Prostate gland (tissue), 2 donors: ENCODE data around the gene WDR38. TPM values are rescaled to one million over a fixed set of nuclear protein-coding genes. Genes with fewer than 3 reads are reported as not detected.
A peak's percentile ranks its signal among the peaks of the same experiment; 100 is the strongest.

Experiments
- DNase-seq: peaks from one replicate; pipeline ENCODE4 v3.0.0-alpha.2; 2019; ENCODE audit warnings: low spot score
- H3K27ac ChIP-seq, 2 donors: fragments of 200-600 bp; sonication (generic); 2 replicates each; pipeline ENCODE4 v1.5.1; 2017 to 2019
- H3K27me3 ChIP-seq: fragments of 200-600 bp; sonication (generic); replicated peaks from 2 replicates; pipeline ENCODE4 v1.5.1; 2019; ENCODE audit not compliant: insufficient read depth
- H3K36me3 ChIP-seq, 2 donors: fragments of 200-600 bp; sonication (generic); 1 replicate in 1 of 2; 2 replicates in 1 of 2; pipeline versions ENCODE4 v1.5.1 to v1.8.1; 2017 to 2019
- H3K4me1 ChIP-seq: fragments of 200-600 bp; sonication (generic); replicated peaks from 2 replicates; pipeline ENCODE4 v1.5.1; 2019
- H3K4me3 ChIP-seq, 2 donors: fragments of 200-600 bp; sonication (generic); 2 replicates each; pipeline ENCODE4 v1.5.1; 2017 to 2019
- H3K9me3 ChIP-seq: fragments of 200-600 bp; sonication (generic); 2 replicates; pipeline ENCODE4 v1.5.1; 2017
- CTCF ChIP-seq, 4 experiments: fragments of 200-600 bp in 2 of 4; fragments of 450-650 bp in 2 of 4; sonication (generic) in 2 of 4; IDR thresholded peaks; 1 replicate in 3 of 4; 2 replicates in 1 of 4; pipeline ENCODE4 v1.5.1; 2016 to 2019; ENCODE audit warnings: antibody characterized with exemption in 4 of 4, mild to moderate bottlenecking in 2 of 4, moderate library complexity in 2 of 4
- POLR2A ChIP-seq: fragments of 450-650 bp; IDR thresholded peaks from one replicate; pipeline ENCODE4 v1.6.1; 2016; ENCODE audit warnings: antibody characterized with exemption, mild to moderate bottlenecking
- POLR2AphosphoS5 ChIP-seq: sonication (generic); formaldehyde crosslinking; IDR thresholded peaks from one replicate; pipeline ENCODE4 v1.6.1; 2017; ENCODE audit warnings: antibody characterized with exemption
- WGBS: methylation state at CpG from one replicate; pipeline ENCODE4 v1.1.5; 2018; 5-methylcytosine and 5-hydroxymethylcytosine counted together
- intact Hi-C: fragments of 100-400 bp; cut with DNase I; formaldehyde crosslinking; loops from one replicate; pipeline ENCODE4 v1.14.2; 2022
- total RNA-seq, 2 donors: library from RNA; depleted of rRNA; stranded (reverse); fragments of >200 nt; gene quantifications; one replicate each; pipeline ENCODE4 v1.1.0, GENCODE V29; 2016

Gene WDR38
- total RNA-seq, 2 donors from 2014 or later: not detected

- peaks cover 8 to 12% of the 10 kb centered on the region in 2 donors for H3K36me3 ChIP-seq
- no peak for DNase-seq
- peak overlapping the region; percentile 30 to 34 for H3K4me3 ChIP-seq
- H3K4me1 ChIP-seq: peaks cover 4% of the 10 kb centered on the region
- TF ChIP-seq CTCF (IDR thresholded peaks at IDR 0.05) (no peak), POLR2AphosphoS5 (no peak), POLR2A (no peak)
- 61% methylated on average over 11 of the region's 11 CpGs for WGBS
- no peak overlapping the region for H3K27ac ChIP-seq
- H3K27me3 ChIP-seq: no peaks in the 10 kb centered on the region
- no peaks in the 10 kb centered on the region for H3K9me3 ChIP-seq
- intact Hi-C loops: loop anchor here (1.0 to 10.0 kb wide), 2 partner anchors 79 to 521 kb away; no protein-coding TSS in a partner anchor
These were observed 414 bp downstream of the WDR38 start for GRCh38 chr9:124853605-124854143.

GRCh38 chr9:124854161-124854560 lies 901 bp downstream of the WDR38 start:
- 58% methylated on average over 8 of the region's 8 CpGs for WGBS
- H3K4me1 ChIP-seq: peaks cover 4% of the 10 kb centered on the region
- TF ChIP-seq POLR2A (no peak), POLR2AphosphoS5 (no peak), CTCF (IDR thresholded peaks at IDR 0.05) (no peak)
- H3K9me3 ChIP-seq: no peaks in the 10 kb centered on the region
- intact Hi-C loops: loop anchor here (10.0 kb wide), 1 partner anchor 521 kb away; no protein-coding TSS in a partner anchor
- H3K27me3 ChIP-seq: no peaks in the 10 kb centered on the region
- H3K4me3 ChIP-seq: no peak overlapping the region
- no peak for DNase-seq
- peaks cover 8 to 12% of the 10 kb centered on the region in 2 donors for H3K36me3 ChIP-seq
- no peak overlapping the region for H3K27ac ChIP-seq

- no peak for DNase-seq
- no peak overlapping the region for H3K4me3 ChIP-seq
- peaks cover 4% of the 10 kb centered on the region for H3K4me1 ChIP-seq
- peaks cover 8 to 12% of the 10 kb centered on the region in 2 donors for H3K36me3 ChIP-seq
- H3K9me3 ChIP-seq: no peaks in the 10 kb centered on the region
- H3K27ac ChIP-seq: no peak overlapping the region
- H3K27me3 ChIP-seq: no peaks in the 10 kb centered on the region
- 72% methylated on average over 7 of the region's 7 CpGs for WGBS
- no peak for TF ChIP-seq POLR2A
- TF ChIP-seq CTCF (IDR thresholded peaks at IDR 0.05): no peak
- no peak for TF ChIP-seq POLR2AphosphoS5
- intact Hi-C loops: loop anchor here (10.0 kb wide), 1 partner anchor 520 kb away; no protein-coding TSS in a partner anchor
These were observed 1.6 kb downstream of the WDR38 start for GRCh38 chr9:124854822-124855221.

- Histone ChIP-seq H3K27ac (no peak overlapping the region), H3K36me3 (peaks cover 8 to 16% of the 10 kb centered on the region in 2 donors), H3K4me3 (no peak overlapping the region), H3K27me3 (no peaks in the 10 kb centered on the region), H3K4me1 (peaks cover 9% of the 10 kb centered on the region), H3K9me3 (no peaks in the 10 kb centered on the region)
- intact Hi-C loops: loop anchor here (10.0 kb wide), 1 partner anchor 519 kb away; no protein-coding TSS in a partner anchor
- no peak for DNase-seq
- TF ChIP-seq CTCF (IDR thresholded peaks at IDR 0.05) (no peak), POLR2AphosphoS5 (no peak), POLR2A (no peak)
- WGBS: 86% methylated on average over 17 of the region's 18 CpGs
These were observed 2.3 kb downstream of the WDR38 start for GRCh38 chr9:124855566-124855943.
